Subcutaneous abdominal adipose tissue (tissue), 5 donors: ENCODE results near the gene LMO1.

ENCODE experiments used
- H3K27ac ChIP-seq: one replicate; pipeline ENCODE4 v1.7.0; 2013; ENCODE audit warnings: low read depth, mild to moderate bottlenecking, inconsistent platforms, low read length, moderate library complexity
- H3K27me3 ChIP-seq, 5 donors: one replicate each; pipeline ENCODE4 v1.7.0; 2013; ENCODE audit warnings: low read length in 5 of 5, inconsistent platforms in 1 of 5; ENCODE audit not compliant: control insufficient read depth in 5 of 5, insufficient read depth in 4 of 5
- H3K36me3 ChIP-seq, 5 donors: one replicate each; pipeline ENCODE4 v1.7.0; 2013; ENCODE audit warnings: low read length in 5 of 5; ENCODE audit not compliant: control insufficient read depth in 5 of 5, insufficient read depth in 5 of 5
- H3K4me1 ChIP-seq, 5 donors: one replicate each; pipeline ENCODE4 v1.7.0; 2013; ENCODE audit warnings: low read length in 5 of 5, mild to moderate bottlenecking in 3 of 5, moderate library complexity in 1 of 5; ENCODE audit not compliant: control insufficient read depth in 5 of 5, insufficient read depth in 5 of 5
- H3K4me3 ChIP-seq, 5 donors: one replicate each; pipeline ENCODE4 v1.7.0; 2013; ENCODE audit warnings: low read length in 5 of 5, low read depth in 1 of 5
- H3K9ac ChIP-seq, 5 donors: one replicate each; pipeline ENCODE4 v1.7.0; 2013; ENCODE audit warnings: low read length in 5 of 5, mild to moderate bottlenecking in 4 of 5, moderate library complexity in 3 of 5
- H3K9me3 ChIP-seq, 5 donors: one replicate each; pipeline ENCODE4 v1.7.0; 2013; ENCODE audit warnings: low read length in 5 of 5; ENCODE audit not compliant: control insufficient read depth in 5 of 5
- donor health status: healthy.
- donor health status: healthy.
- donor health status: healthy.
- donor health status: healthy.
- donor health status: healthy.

LMO1 gene

DNA sequence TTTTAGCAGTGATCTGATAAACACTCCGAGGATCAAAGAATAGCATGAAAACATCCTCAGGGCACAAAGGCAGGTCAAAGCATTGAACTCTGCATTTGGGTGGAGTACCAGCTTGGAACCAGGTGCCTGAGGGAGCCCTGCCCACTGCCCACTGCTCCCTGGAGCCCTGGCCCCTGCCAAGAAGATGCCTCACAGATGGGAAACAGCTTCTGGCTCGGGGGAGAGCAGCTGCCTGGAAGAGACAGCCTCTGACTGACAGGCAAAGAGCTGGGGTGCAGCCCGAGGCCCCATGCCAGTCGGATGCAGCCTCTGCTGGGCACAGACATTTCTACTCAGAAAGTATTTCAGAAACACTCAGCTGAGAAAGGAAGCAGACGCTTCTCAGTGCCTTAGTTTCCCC is 13.2 kb downstream of the LMO1 start:
- H3K9ac ChIP-seq, result no peak overlapping the region
- H3K27me3 ChIP-seq, result peaks cover 0 to 10% (median 2%) of the 10 kb centered on the region in 5 donors
- H3K27ac ChIP-seq, result no peak overlapping the region
- H3K4me1 ChIP-seq, result no peaks in the 10 kb centered on the region
- no peaks in the 10 kb centered on the region for H3K9me3 ChIP-seq
- no peaks in the 10 kb centered on the region for H3K36me3 ChIP-seq
- no peak overlapping the region for H3K4me3 ChIP-seq

GRCh38 chr11:8249482-8249881 is 14.2 kb downstream of the LMO1 start:
- Histone ChIP-seq H3K9ac (no peak overlapping the region), H3K27me3 (peaks cover 0 to 10% (median 5%) of the 10 kb centered on the region in 5 donors), H3K4me1 (no peaks in the 10 kb centered on the region), H3K4me3 (no peak overlapping the region), H3K27ac (no peak overlapping the region), H3K36me3 (no peaks in the 10 kb centered on the region), H3K9me3 (no peaks in the 10 kb centered on the region)

DNA sequence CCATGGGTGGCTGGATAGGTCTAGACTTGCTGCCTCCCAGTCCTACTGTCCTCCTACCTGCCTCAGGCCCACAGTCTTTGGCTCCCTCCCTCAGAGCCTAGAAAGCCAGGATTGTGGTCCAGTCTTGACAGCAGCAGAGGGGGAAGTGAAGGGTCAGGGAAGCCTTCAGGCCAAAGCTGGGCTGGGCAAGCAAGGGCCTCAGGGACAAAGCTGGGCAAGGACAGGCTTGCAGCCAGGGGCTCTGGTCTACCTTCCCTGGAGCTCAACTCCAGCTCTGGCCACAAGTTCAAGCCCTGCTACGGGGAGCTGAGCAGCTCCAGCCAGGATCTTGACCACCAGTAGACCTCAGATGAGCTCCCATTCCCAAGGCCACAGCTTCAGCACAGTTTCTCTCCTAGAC is 14.9 kb downstream of the LMO1 start:
- H3K36me3 ChIP-seq, result no peaks in the 10 kb centered on the region
- no peaks in the 10 kb centered on the region for H3K9me3 ChIP-seq
- peaks cover 0 to 10% (median 5%) of the 10 kb centered on the region in 5 donors for H3K27me3 ChIP-seq
- no peak overlapping the region for H3K9ac ChIP-seq
- H3K27ac ChIP-seq, result no peak overlapping the region
- no peak overlapping the region for H3K4me3 ChIP-seq
- H3K4me1 ChIP-seq, result no peaks in the 10 kb centered on the region

DNA sequence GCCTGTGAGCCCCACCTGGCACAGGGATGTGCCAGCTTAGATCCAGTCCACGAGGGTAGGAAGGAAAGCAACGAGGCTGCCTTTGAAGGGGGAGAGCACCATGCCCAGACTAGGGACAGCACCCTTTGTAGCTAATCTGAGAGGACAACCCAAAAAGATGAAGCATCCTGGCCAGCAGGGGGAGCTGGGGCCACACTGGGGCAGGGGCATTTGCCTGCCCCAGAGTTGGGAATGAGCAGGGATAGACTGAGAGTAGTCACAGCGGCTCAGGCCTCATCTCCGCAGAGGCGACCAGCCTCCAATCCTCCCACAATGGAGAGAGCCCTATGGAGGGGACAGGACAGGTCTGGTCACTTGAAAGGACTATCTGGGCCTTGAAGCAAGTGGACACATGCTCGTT is 16.4 kb downstream of the LMO1 start:
- Histone ChIP-seq H3K9me3 (no peaks in the 10 kb centered on the region), H3K27ac (no peak overlapping the region), H3K9ac (no peak overlapping the region), H3K4me1 (no peaks in the 10 kb centered on the region), H3K4me3 (no peak overlapping the region), H3K36me3 (no peaks in the 10 kb centered on the region), H3K27me3 (peaks cover 2 to 18% (median 12%) of the 10 kb centered on the region in 5 donors)

- no peak overlapping the region for H3K9ac ChIP-seq
- H3K36me3 ChIP-seq, result no peaks in the 10 kb centered on the region
- H3K27ac ChIP-seq, result no peak overlapping the region
- no peaks in the 10 kb centered on the region for H3K4me1 ChIP-seq
- H3K27me3 ChIP-seq, result peaks cover 0 to 15% (median 12%) of the 10 kb centered on the region in 5 donors
- H3K9me3 ChIP-seq, result peaks cover 0 to 3% (median 0%) of the 10 kb centered on the region in 5 donors
- no peak overlapping the region for H3K4me3 ChIP-seq
Measured at GRCh38 chr11:8243458-8243857, 20.2 kb downstream of the LMO1 start.

- no peaks in the 10 kb centered on the region for H3K4me1 ChIP-seq
- H3K27me3 ChIP-seq, result peaks cover 0 to 15% (median 12%) of the 10 kb centered on the region in 5 donors
- no peak overlapping the region for H3K27ac ChIP-seq
- H3K36me3 ChIP-seq, result no peaks in the 10 kb centered on the region
- H3K9ac ChIP-seq, result no peak overlapping the region
- peaks cover 0 to 3% (median 0%) of the 10 kb centered on the region in 5 donors for H3K9me3 ChIP-seq
- H3K4me3 ChIP-seq, result no peak overlapping the region
Measured at GRCh38 chr11:8242499-8243280, 21.0 kb downstream of the LMO1 start.

DNA sequence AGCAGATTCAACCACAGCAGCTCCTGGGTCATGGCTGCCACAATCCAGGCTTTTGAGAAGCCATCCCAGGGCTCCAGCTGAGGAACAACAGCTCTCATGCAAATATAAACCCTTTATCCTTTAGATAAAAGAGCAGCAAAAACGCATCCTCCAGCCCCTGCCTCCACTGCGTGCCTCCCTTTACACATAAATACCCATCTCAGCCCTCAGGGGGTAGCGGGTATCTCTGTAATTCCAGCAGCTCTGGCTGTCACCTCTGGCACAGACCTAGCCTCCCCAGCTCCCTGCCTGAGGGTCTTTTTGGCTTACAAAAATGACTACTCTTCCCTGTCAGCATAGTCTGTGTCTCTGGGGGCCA is 21.6 kb downstream of the LMO1 start:
- no peaks in the 10 kb centered on the region for H3K4me1 ChIP-seq
- H3K36me3 ChIP-seq, result no peaks in the 10 kb centered on the region
- H3K27ac ChIP-seq, result no peak overlapping the region
- H3K4me3 ChIP-seq, result no peak overlapping the region
- peaks cover 0 to 3% (median 0%) of the 10 kb centered on the region in 5 donors for H3K9me3 ChIP-seq
- H3K27me3 ChIP-seq, result peaks cover 0 to 12% (median 12%) of the 10 kb centered on the region in 5 donors
- no peak overlapping the region for H3K9ac ChIP-seq

DNA sequence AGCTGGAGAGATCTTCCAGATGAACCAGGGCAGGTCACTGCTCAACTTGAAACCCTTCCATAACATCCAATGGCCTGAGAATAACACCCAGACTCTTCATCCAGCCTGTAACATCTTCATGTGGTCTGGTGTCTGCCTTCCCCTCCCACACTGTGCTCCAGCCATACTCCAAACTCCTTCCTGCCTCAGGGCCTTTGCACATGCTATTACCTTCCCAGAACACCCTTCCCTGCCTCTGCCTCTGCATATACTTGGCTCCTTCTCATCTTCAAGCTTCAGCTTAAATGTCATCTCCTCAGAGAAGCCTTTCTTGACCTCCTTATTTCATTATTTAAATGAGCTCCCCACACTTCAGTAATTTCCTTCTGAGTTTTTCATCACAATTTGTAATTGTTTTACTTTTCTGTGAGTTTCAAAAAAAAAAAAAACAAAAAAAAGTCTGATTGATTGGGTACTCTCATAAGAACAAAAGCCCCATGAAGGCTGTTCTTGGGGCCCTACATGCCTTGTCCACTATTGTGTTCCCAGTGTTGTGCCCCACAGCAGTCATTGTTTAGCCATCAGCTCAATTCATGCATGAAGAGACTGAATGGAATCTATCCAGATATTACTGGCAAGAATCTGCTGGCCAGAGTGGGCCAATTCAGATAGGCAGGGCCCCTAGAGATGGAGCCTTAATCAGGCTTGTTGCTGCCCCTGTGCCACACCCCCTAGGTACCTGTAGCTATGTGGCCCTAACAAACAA is 22.1 kb downstream of the LMO1 start:
- Histone ChIP-seq H3K36me3 (no peaks in the 10 kb centered on the region), H3K4me3 (no peak overlapping the region), H3K9ac (no peak overlapping the region), H3K9me3 (peaks cover 0 to 3% (median 0%) of the 10 kb centered on the region in 5 donors), H3K27me3 (peaks cover 3 to 12% (median 10%) of the 10 kb centered on the region in 5 donors), H3K27ac (no peak overlapping the region), H3K4me1 (no peaks in the 10 kb centered on the region)

- Histone ChIP-seq H3K27ac (no peak overlapping the region), H3K4me1 (no peaks in the 10 kb centered on the region), H3K27me3 (peaks cover 4 to 12% (median 10%) of the 10 kb centered on the region in 5 donors), H3K9ac (no peak overlapping the region), H3K9me3 (peaks cover 0 to 3% (median 0%) of the 10 kb centered on the region in 5 donors), H3K4me3 (no peak overlapping the region), H3K36me3 (no peaks in the 10 kb centered on the region)
Measured at GRCh38 chr11:8239536-8240228, 24.0 kb downstream of the LMO1 start.

- Histone ChIP-seq H3K4me1 (no peaks in the 10 kb centered on the region), H3K9ac (no peak overlapping the region), H3K27ac (no peak overlapping the region), H3K27me3 (peaks cover 6 to 11% (median 10%) of the 10 kb centered on the region in 5 donors), H3K9me3 (peaks cover 0 to 3% (median 0%) of the 10 kb centered on the region in 5 donors), H3K36me3 (no peaks in the 10 kb centered on the region), H3K4me3 (no peak overlapping the region)
Measured at GRCh38 chr11:8239040-8239439, 24.6 kb downstream of the LMO1 start.
